Raji (cell line): ENCODE results near the gene INAFM2.

Experiments
- POLR2A ChIP-seq: IDR thresholded peaks from 2 replicates; pipeline ENCODE4 v1.6.1; 2011; ENCODE audit warnings: low read depth, low read length, control low read depth; ENCODE audit not compliant: insufficient read depth

Gene INAFM2

GRCh38 chr15:40365624-40366456 is 42.3 kb downstream of the INAFM2 start:
- TF ChIP-seq POLR2A = no peak

- TF ChIP-seq POLR2A = no peak
These were observed 43.2 kb downstream of the INAFM2 start for GRCh38 chr15:40366457-40367370.

GRCh38 chr15:40367371-40367685 is 43.8 kb downstream of the INAFM2 start:
- TF ChIP-seq POLR2A = no peak

GRCh38 chr15:40367686-40368611 is 44.5 kb downstream of the INAFM2 start:
- TF ChIP-seq POLR2A = peak; percentile 34; the same call in 1 of the 2 replicates

- no peak for TF ChIP-seq POLR2A
These were observed 45.4 kb downstream of the INAFM2 start for GRCh38 chr15:40368719-40369473.

GRCh38 chr15:40369474-40369869 is 46.0 kb downstream of the INAFM2 start:
- TF ChIP-seq POLR2A = no peak

- TF ChIP-seq POLR2A = no peak
These were observed 46.5 kb downstream of the INAFM2 start for GRCh38 chr15:40369971-40370370.

GRCh38 chr15:40372981-40373380 is 49.5 kb downstream of the INAFM2 start:
- TF ChIP-seq POLR2A = no peak
